Measurements from ENCODE around the gene HDAC5. TPM values are rescaled to one million over a fixed set of nuclear protein-coding genes. Genes with fewer than 3 reads are reported as not detected.
"Not testable (repeated sequence)": the region's sequence is repeated elsewhere in the genome, so short reads cannot be mapped to it uniquely, and the experiment has no call there.

Gene HDAC5
- total and polyA plus RNA-seq, 4 donors = 32.1 to 68.8 (median 54.0) TPM

GRCh38 chr17:44059101-44059892 is 64.1 kb downstream of the HDAC5 start:
- Histone ChIP-seq H3K27me3 (ENCODE audit: control insufficient read depth, insufficient read depth, low read length) (no peaks in the 10 kb centered on the region), H3K9me3 (ENCODE audit: control insufficient read depth, insufficient read depth, low read length) (no peaks in the 10 kb centered on the region), H3K4me3 (ENCODE audit: low read depth, low read length) (no peak overlapping the region), H3K36me3 (ENCODE audit: control insufficient read depth, insufficient read depth, low read length) (peaks cover 49% of the 10 kb centered on the region), H3K27ac (ENCODE audit: low read depth, low read length) (no peak overlapping the region), H3K4me1 (ENCODE audit: control insufficient read depth, insufficient read depth, low read length) (no peaks in the 10 kb centered on the region)
- DNase-seq (ENCODE audit: low read depth in 4 of 6, low spot score in 6 of 6) = no peak
- 100% methylated on average over 6 of the region's 14 CpGs for WGBS (ENCODE audit: insufficient coverage)

- peak in 1 of 6 donors; percentile 7 for DNase-seq (ENCODE audit: low read depth in 4 of 6, low spot score in 6 of 6)
- Histone ChIP-seq H3K4me1 (ENCODE audit: control insufficient read depth, insufficient read depth, low read length) (no peaks in the 10 kb centered on the region), H3K36me3 (ENCODE audit: control insufficient read depth, insufficient read depth, low read length) (peaks cover 67% of the 10 kb centered on the region), H3K4me3 (ENCODE audit: low read depth, low read length) (no peak overlapping the region), H3K9me3 (ENCODE audit: control insufficient read depth, insufficient read depth, low read length) (no peaks in the 10 kb centered on the region), H3K27ac (ENCODE audit: low read depth, low read length) (no peak overlapping the region), H3K27me3 (ENCODE audit: control insufficient read depth, insufficient read depth, low read length) (no peaks in the 10 kb centered on the region)
- 0% methylated on average over 1 of the region's 3 CpGs for WGBS (ENCODE audit: insufficient coverage)
Observed at GRCh38 chr17:44053125-44053872, 70.1 kb downstream of the HDAC5 start.

- Histone ChIP-seq H3K27me3 (ENCODE audit: control insufficient read depth, insufficient read depth, low read length) (no peaks in the 10 kb centered on the region), H3K9me3 (ENCODE audit: control insufficient read depth, insufficient read depth, low read length) (no peaks in the 10 kb centered on the region), H3K36me3 (ENCODE audit: control insufficient read depth, insufficient read depth, low read length) (peaks cover 57% of the 10 kb centered on the region), H3K4me1 (ENCODE audit: control insufficient read depth, insufficient read depth, low read length) (no peaks in the 10 kb centered on the region), H3K4me3 (ENCODE audit: low read depth, low read length) (no peak overlapping the region), H3K27ac (ENCODE audit: low read depth, low read length) (no peak overlapping the region)
- 74% methylated on average over 4 of the region's 9 CpGs for WGBS (ENCODE audit: insufficient coverage)
- DNase-seq (ENCODE audit: low read depth in 4 of 6, low spot score in 6 of 6) = no peak
Observed at GRCh38 chr17:44049294-44050060, 74.0 kb downstream of the HDAC5 start.

- not testable (repeated sequence) for H3K4me3 ChIP-seq (ENCODE audit: low read depth, low read length); DNase-seq (ENCODE audit: low read depth in 4 of 6, low spot score in 6 of 6); H3K27me3 ChIP-seq (ENCODE audit: control insufficient read depth, insufficient read depth, low read length); H3K27ac ChIP-seq (ENCODE audit: low read depth, low read length); H3K4me1 ChIP-seq (ENCODE audit: control insufficient read depth, insufficient read depth, low read length); H3K9me3 ChIP-seq (ENCODE audit: control insufficient read depth, insufficient read depth, low read length)
- no CpG with 5 or more reads among the region's 7 CpGs for WGBS (ENCODE audit: insufficient coverage)
- peaks cover 44% of the 10 kb centered on the region for H3K36me3 ChIP-seq (ENCODE audit: control insufficient read depth, insufficient read depth, low read length)
Observed at GRCh38 chr17:44046893-44047292, 76.5 kb downstream of the HDAC5 start.

GRCh38 chr17:44045486-44045885 is 78.0 kb downstream of the HDAC5 start:
- Histone ChIP-seq H3K27me3 (ENCODE audit: control insufficient read depth, insufficient read depth, low read length) (no peaks in the 10 kb centered on the region), H3K9me3 (ENCODE audit: control insufficient read depth, insufficient read depth, low read length) (no peaks in the 10 kb centered on the region), H3K4me3 (ENCODE audit: low read depth, low read length) (no peak overlapping the region), H3K4me1 (ENCODE audit: control insufficient read depth, insufficient read depth, low read length) (peaks cover 5% of the 10 kb centered on the region), H3K27ac (ENCODE audit: low read depth, low read length) (no peak overlapping the region), H3K36me3 (ENCODE audit: control insufficient read depth, insufficient read depth, low read length) (peaks cover 30% of the 10 kb centered on the region)
- no peak for DNase-seq (ENCODE audit: low read depth in 4 of 6, low spot score in 6 of 6)
- WGBS (ENCODE audit: insufficient coverage) = 100% methylated on average over 2 of the region's 4 CpGs

GRCh38 chr17:44044071-44044470 is 79.4 kb downstream of the HDAC5 start:
- WGBS (ENCODE audit: insufficient coverage) = no CpG with 5 or more reads among the region's 1 CpG
- H3K27me3 ChIP-seq (ENCODE audit: control insufficient read depth, insufficient read depth, low read length) = no peaks in the 10 kb centered on the region
- H3K27ac ChIP-seq (ENCODE audit: low read depth, low read length) = no peak overlapping the region
- H3K4me1 ChIP-seq (ENCODE audit: control insufficient read depth, insufficient read depth, low read length) = peaks cover 5% of the 10 kb centered on the region
- no peaks in the 10 kb centered on the region for H3K9me3 ChIP-seq (ENCODE audit: control insufficient read depth, insufficient read depth, low read length)
- no peak overlapping the region for H3K4me3 ChIP-seq (ENCODE audit: low read depth, low read length)
- peak in 2 of 6 donors; percentile 25 to 46 for DNase-seq (ENCODE audit: low read depth in 4 of 6, low spot score in 6 of 6)
- H3K36me3 ChIP-seq (ENCODE audit: control insufficient read depth, insufficient read depth, low read length) = peaks cover 20% of the 10 kb centered on the region

- Histone ChIP-seq H3K27me3 (ENCODE audit: control insufficient read depth, insufficient read depth, low read length) (no peaks in the 10 kb centered on the region), H3K36me3 (ENCODE audit: control insufficient read depth, insufficient read depth, low read length) (peaks cover 20% of the 10 kb centered on the region), H3K27ac (ENCODE audit: low read depth, low read length) (no peak overlapping the region), H3K9me3 (ENCODE audit: control insufficient read depth, insufficient read depth, low read length) (no peaks in the 10 kb centered on the region), H3K4me1 (ENCODE audit: control insufficient read depth, insufficient read depth, low read length) (peaks cover 5% of the 10 kb centered on the region), H3K4me3 (ENCODE audit: low read depth, low read length) (no peak overlapping the region)
- WGBS (ENCODE audit: insufficient coverage) = no CpG with 5 or more reads among the region's 4 CpGs
- peak in 1 of 6 donors; percentile 62 for DNase-seq (ENCODE audit: low read depth in 4 of 6, low spot score in 6 of 6)
Observed at GRCh38 chr17:44043272-44043696, 80.2 kb downstream of the HDAC5 start.

- H3K27ac ChIP-seq (ENCODE audit: low read depth, low read length) = no peak overlapping the region
- no peaks in the 10 kb centered on the region for H3K27me3 ChIP-seq (ENCODE audit: control insufficient read depth, insufficient read depth, low read length)
- H3K4me1 ChIP-seq (ENCODE audit: control insufficient read depth, insufficient read depth, low read length) = peaks cover 5% of the 10 kb centered on the region
- H3K4me3 ChIP-seq (ENCODE audit: low read depth, low read length) = no peak overlapping the region
- H3K36me3 ChIP-seq (ENCODE audit: control insufficient read depth, insufficient read depth, low read length) = peaks cover 24% of the 10 kb centered on the region
- no peaks in the 10 kb centered on the region for H3K9me3 ChIP-seq (ENCODE audit: control insufficient read depth, insufficient read depth, low read length)
- no CpG with 5 or more reads among the region's 6 CpGs for WGBS (ENCODE audit: insufficient coverage)
- DNase-seq (ENCODE audit: low read depth in 4 of 6, low spot score in 6 of 6) = no peak
Observed at GRCh38 chr17:44039829-44040635, 83.4 kb downstream of the HDAC5 start.

GRCh38 chr17:44038604-44039011 is 84.8 kb downstream of the HDAC5 start:
- WGBS (ENCODE audit: insufficient coverage) = 100% methylated on average over 1 of the region's 3 CpGs
- H3K4me1 ChIP-seq (ENCODE audit: control insufficient read depth, insufficient read depth, low read length) = peaks cover 5% of the 10 kb centered on the region
- no peaks in the 10 kb centered on the region for H3K9me3 ChIP-seq (ENCODE audit: control insufficient read depth, insufficient read depth, low read length)
- H3K27ac ChIP-seq (ENCODE audit: low read depth, low read length) = no peak overlapping the region
- no peaks in the 10 kb centered on the region for H3K27me3 ChIP-seq (ENCODE audit: control insufficient read depth, insufficient read depth, low read length)
- DNase-seq (ENCODE audit: low read depth in 4 of 6, low spot score in 6 of 6) = peak in 2 of 6 donors; percentile 13 to 87
- H3K36me3 ChIP-seq (ENCODE audit: control insufficient read depth, insufficient read depth, low read length) = peaks cover 24% of the 10 kb centered on the region
- H3K4me3 ChIP-seq (ENCODE audit: low read depth, low read length) = no peak overlapping the region

Measured in spinal cord (tissue), 10 donors.